Activated naive CD8-positive, alpha-beta T cell treated with anti-CD3 and anti-CD28 coated beads, Interleukin-2, amount 10 ng/mL, durations not matched to agents 7 days and 5 days (primary cell): ENCODE data around the gene GZMM. TPM values are rescaled to one million over a fixed set of nuclear protein-coding genes. Genes with fewer than 3 reads are reported as not detected.
"Not testable (repeated sequence)": the region's sequence is repeated elsewhere in the genome, so short reads cannot be mapped to it uniquely, and the experiment has no call there.

ENCODE experiments used
- ATAC-seq: fragments of 150-1000 bp; cut with Tn5 transposase; one replicate; pipeline ENCODE4 v1.10.0; 2021; ENCODE audit warnings: low read depth, moderate library complexity
- POLR2A ChIA-PET: fragments of 350-600 bp; sonication (Branson Sonifier 250); formaldehyde crosslinking; loops from one replicate; lab custom pipeline; 2021; ENCODE audit warnings: antibody characterized with exemption; lab: Charles Lee
- DNase-seq: peaks from one replicate; pipeline ENCODE4 v3.0.0; 2021
- H3K27ac Mint-ChIP-seq: one replicate; pipeline ENCODE4 v1.8.0; 2022; ENCODE audit warnings: mild to moderate bottlenecking, mixed read lengths
- H3K27me3 Mint-ChIP-seq: one replicate; pipeline ENCODE4 v1.8.0; 2022; ENCODE audit warnings: mild to moderate bottlenecking, moderate library complexity, mixed read lengths
- H3K36me3 Mint-ChIP-seq: one replicate; pipeline ENCODE4 v1.8.0; 2021; ENCODE audit warnings: mild to moderate bottlenecking, mixed read lengths
- H3K4me1 Mint-ChIP-seq: one replicate; pipeline ENCODE4 v1.8.0; 2021; ENCODE audit warnings: mixed read lengths
- H3K4me3 Mint-ChIP-seq: one replicate; pipeline ENCODE4 v1.8.0; 2022; ENCODE audit warnings: mild to moderate bottlenecking, moderate library complexity, mixed read lengths
- H3K9me3 Mint-ChIP-seq: one replicate; pipeline ENCODE4 v1.8.0; 2021; ENCODE audit warnings: mixed read lengths
- total RNA-seq, 2 experiments: library from RNA; stranded (reverse); gene quantifications; one replicate each; pipeline ENCODE4 v1.2.3, GENCODE V29; 2021

GZMM gene
- total RNA-seq, 2 experiments from 2014 or later = 81.5 to 84.5 TPM

DNA sequence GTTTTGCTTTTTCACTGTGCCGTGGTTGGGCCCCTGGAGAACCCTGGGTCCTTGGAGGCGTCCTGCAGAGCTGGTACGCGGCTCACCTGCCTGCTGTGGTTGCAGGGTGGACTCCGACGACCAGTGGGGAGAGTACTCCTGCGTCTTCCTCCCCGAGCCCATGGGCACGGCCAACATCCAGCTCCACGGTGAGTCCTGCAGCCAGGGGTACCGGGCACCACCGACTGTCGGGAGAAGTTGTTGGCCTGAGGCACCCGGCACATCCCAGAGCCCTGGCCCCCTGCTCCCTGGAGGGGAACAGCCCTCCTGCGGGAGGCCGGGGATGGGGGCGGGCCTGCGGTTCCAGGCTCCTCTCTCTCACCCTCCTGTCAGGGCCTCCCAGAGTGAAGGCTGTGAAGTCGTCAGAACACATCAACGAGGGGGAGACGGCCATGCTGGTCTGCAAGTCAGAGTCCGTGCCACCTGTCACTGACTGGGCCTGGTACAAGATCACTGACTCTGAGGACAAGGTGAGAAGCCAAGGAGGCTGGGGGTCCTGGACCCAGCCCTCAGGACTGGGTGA lies 36.5 kb downstream of the GZMM start:
- Mint-ChIP-seq H3K27ac (no peak overlapping the region), H3K9me3 (no peaks in the 10 kb centered on the region), H3K27me3 (no peaks in the 10 kb centered on the region), H3K36me3 (no peaks in the 10 kb centered on the region), H3K4me1 (peaks cover 4% of the 10 kb centered on the region), H3K4me3 (no peak overlapping the region)
- no peak for ATAC-seq
- POLR2A ChIA-PET = no interaction called here
- no peak for DNase-seq

- no peaks in the 10 kb centered on the region for H3K36me3 Mint-ChIP-seq
- no peaks in the 10 kb centered on the region for H3K9me3 Mint-ChIP-seq
- no peak for ATAC-seq
- POLR2A ChIA-PET = no interaction called here
- no peak for DNase-seq
- H3K27me3 Mint-ChIP-seq = no peaks in the 10 kb centered on the region
- H3K4me3 Mint-ChIP-seq = no peak overlapping the region
- H3K4me1 Mint-ChIP-seq = peaks cover 2% of the 10 kb centered on the region
- no peak overlapping the region for H3K27ac Mint-ChIP-seq
Observed at GRCh38 chr19:581399-582111, 37.7 kb downstream of the GZMM start.

DNA sequence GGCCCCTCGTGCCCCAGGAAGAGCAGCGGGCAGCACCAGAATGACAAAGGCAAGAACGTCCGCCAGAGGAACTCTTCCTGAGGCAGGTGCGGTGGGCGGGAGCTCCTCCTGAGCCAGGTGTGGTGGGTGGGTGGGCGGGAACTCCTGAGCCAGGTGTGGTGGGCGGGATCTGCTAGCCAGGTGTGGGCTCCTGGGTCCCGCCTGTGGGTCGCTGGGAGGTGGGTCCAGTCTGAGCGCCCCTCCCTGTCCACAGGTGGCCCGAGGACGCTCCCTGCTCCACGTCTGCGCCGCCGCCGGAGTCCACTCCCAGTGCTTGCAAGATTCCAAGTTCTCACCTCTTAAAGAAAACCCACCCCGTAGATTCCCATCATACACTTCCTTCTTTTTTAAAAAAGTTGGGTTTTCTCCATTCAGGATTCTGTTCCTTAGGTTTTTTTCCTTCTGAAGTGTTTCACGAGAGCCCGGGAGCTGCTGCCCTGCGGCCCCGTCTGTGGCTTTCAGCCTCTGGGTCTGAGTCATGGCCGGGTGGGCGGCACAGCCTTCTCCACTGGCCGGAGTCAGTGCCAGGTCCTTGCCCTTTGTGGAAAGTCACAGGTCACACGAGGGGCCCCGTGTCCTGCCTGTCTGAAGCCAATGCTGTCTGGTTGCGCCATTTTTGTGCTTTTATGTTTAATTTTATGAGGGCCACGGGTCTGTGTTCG lies 38.8 kb downstream of the GZMM start:
- Mint-ChIP-seq H3K27ac (no peak overlapping the region), H3K36me3 (no peaks in the 10 kb centered on the region), H3K27me3 (peaks cover under 1% of the 10 kb centered on the region), H3K9me3 (no peaks in the 10 kb centered on the region), H3K4me3 (no peak overlapping the region), H3K4me1 (no peaks in the 10 kb centered on the region)
- POLR2A ChIA-PET = no interaction called here
- ATAC-seq (no peak), DNase-seq (no peak)

GRCh38 chr19:583198-583967 lies 39.5 kb downstream of the GZMM start:
- Mint-ChIP-seq H3K4me3 (no peak overlapping the region), H3K4me1 (no peaks in the 10 kb centered on the region), H3K36me3 (no peaks in the 10 kb centered on the region), H3K27ac (no peak overlapping the region), H3K9me3 (no peaks in the 10 kb centered on the region), H3K27me3 (peaks cover 7% of the 10 kb centered on the region)
- DNase-seq (no peak), ATAC-seq (no peak)
- POLR2A ChIA-PET = interaction anchor here (1.1 kb wide), 1 partner anchor 52 kb away, joined by 3 read pairs; the partner anchor contains the start of gene CDC34

DNA sequence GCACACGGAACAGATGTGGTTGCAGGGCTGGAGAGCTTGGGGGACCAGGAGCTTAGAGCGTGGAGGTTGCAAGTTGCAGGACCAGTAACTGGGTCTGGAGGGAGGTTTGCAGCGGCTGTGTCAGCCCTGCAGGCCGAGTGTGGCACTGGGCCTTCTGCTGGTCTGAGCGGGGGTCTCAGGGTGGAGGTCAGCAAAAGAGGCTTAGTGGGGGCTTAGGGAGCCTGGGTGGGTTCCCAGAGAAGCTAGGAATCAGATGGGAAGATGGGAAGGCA lies 40.1 kb downstream of the GZMM start:
- Mint-ChIP-seq H3K9me3 (no peaks in the 10 kb centered on the region), H3K27ac (no peak overlapping the region), H3K27me3 (peaks cover 11% of the 10 kb centered on the region), H3K4me3 (no peak overlapping the region), H3K4me1 (no peaks in the 10 kb centered on the region), H3K36me3 (no peaks in the 10 kb centered on the region)
- DNase-seq (no peak), ATAC-seq (no peak)
- POLR2A ChIA-PET = interaction anchor here (1.0 to 1.1 kb wide), 3 partner anchors 50 to 77 kb away, joined by 3 to 5 read pairs (median 3); partner anchors contain the start of gene CDC34

- POLR2A ChIA-PET = interaction anchor here (0.5 to 1.1 kb wide), 4 partner anchors 50 to 416 kb away, joined by 3 to 5 read pairs (median 3); partner anchors contain the start of gene CDC34
- Mint-ChIP-seq H3K9me3 (no peaks in the 10 kb centered on the region), H3K4me3 (no peak overlapping the region), H3K27ac (no peak overlapping the region), H3K27me3 (peaks cover 13% of the 10 kb centered on the region), H3K4me1 (no peaks in the 10 kb centered on the region), H3K36me3 (no peaks in the 10 kb centered on the region)
- DNase-seq (peak; percentile 82), ATAC-seq (peak; percentile 64)
Observed at GRCh38 chr19:584240-585001, 40.6 kb downstream of the GZMM start.

DNA sequence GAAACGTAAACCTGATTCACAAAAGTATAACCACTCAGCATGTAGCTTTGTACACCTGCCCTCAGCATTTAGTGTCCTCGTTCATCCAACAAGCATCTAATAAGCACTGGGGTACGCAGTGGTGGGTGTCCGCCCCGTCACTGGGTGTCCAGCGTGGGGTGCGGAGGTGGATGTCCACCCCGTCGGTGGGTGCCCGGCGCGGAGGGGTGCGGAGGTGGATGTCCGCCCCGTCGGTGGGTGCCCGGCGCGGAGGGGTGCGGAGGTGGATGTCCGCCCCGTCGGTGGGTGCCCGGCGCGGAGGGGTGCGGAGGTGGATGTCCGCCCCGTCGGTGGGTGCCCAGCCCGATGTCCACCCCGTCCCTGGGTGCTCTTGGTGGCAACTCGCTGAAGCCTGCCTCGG lies 41.3 kb downstream of the GZMM start:
- H3K36me3 Mint-ChIP-seq, DNase-seq, H3K27ac Mint-ChIP-seq, H3K9me3 Mint-ChIP-seq, H3K4me1 Mint-ChIP-seq, H3K4me3 Mint-ChIP-seq, ATAC-seq: not testable (repeated sequence)
- peaks cover 13% of the 10 kb centered on the region for H3K27me3 Mint-ChIP-seq
- POLR2A ChIA-PET = interaction anchor here (0.5 to 1.1 kb wide), 2 partner anchors 76 to 416 kb away, joined by 3 read pairs; no protein-coding TSS in a partner anchor

DNA sequence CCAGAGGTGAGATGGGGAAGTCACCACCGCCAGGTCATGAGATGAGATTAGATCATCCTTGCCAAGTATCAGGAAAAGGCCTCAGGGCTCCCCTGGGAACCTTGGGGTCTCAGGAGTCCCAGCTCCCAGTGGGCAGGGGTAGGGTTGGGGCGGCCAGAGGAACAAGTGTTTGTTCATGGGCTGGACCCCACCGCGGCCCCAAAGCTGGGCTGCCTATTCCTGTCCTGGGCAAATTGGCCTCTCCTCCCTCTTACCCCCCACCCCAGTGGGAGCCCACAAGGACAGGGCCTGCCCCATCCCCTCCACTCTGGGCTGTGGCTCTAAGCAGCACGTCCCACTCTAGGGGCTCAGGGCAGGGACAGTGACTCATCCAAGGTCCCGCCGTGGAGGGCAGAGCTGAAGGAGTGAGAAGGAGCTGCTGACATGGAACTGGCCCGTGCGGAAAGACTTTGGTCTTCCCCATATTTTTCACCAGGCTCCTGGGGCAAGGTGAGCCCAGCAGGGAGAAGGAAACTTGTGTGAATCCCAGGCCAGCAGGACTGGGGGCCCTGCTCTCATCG lies 41.8 kb downstream of the GZMM start:
- peaks cover 13% of the 10 kb centered on the region for H3K27me3 Mint-ChIP-seq
- POLR2A ChIA-PET = no interaction called here
- DNase-seq = no peak
- no peak overlapping the region for H3K27ac Mint-ChIP-seq
- no peaks in the 10 kb centered on the region for H3K36me3 Mint-ChIP-seq
- H3K4me3 Mint-ChIP-seq = no peak overlapping the region
- H3K4me1 Mint-ChIP-seq = no peaks in the 10 kb centered on the region
- no peak for ATAC-seq
- H3K9me3 Mint-ChIP-seq = no peaks in the 10 kb centered on the region

DNA sequence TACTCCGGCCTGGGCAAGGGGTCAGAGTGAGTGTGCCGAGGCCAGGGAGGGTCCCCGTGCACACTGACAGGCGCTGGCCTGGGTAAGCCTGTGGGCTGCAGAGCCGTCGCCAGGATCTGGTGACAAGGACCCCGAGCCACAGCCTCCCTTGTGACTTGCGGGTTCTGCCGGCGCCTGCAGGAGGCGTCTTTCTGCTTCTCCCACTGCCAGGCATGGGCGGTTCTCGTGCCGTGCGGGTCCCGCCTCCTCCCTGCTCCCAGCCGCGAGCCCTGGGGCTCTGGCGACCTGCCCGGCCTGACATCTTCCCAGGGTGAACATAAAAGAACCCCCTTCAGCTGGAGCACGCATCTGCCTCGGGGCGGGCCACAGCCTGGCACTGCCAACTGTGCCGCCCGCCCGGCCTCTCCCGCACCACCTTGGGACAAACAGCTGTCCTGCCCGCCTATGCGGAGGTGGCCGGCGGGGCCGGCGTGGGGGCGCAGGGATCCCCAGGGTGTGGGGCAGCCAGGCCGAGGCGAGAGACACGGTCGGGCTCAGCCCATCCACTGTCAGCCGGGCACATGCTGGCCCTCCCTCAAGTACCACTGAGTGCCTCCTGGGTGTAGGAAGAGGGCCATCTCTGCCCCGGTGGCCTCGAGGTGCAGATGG lies 44.4 kb downstream of the GZMM start:
- ATAC-seq (peak; percentile 34), DNase-seq (peak; percentile 69)
- Mint-ChIP-seq H3K27ac (no peak overlapping the region), H3K36me3 (no peaks in the 10 kb centered on the region), H3K27me3 (peaks cover 21% of the 10 kb centered on the region), H3K4me3 (no peak overlapping the region), H3K4me1 (no peaks in the 10 kb centered on the region), H3K9me3 (no peaks in the 10 kb centered on the region)
- POLR2A ChIA-PET = no interaction called here

DNA sequence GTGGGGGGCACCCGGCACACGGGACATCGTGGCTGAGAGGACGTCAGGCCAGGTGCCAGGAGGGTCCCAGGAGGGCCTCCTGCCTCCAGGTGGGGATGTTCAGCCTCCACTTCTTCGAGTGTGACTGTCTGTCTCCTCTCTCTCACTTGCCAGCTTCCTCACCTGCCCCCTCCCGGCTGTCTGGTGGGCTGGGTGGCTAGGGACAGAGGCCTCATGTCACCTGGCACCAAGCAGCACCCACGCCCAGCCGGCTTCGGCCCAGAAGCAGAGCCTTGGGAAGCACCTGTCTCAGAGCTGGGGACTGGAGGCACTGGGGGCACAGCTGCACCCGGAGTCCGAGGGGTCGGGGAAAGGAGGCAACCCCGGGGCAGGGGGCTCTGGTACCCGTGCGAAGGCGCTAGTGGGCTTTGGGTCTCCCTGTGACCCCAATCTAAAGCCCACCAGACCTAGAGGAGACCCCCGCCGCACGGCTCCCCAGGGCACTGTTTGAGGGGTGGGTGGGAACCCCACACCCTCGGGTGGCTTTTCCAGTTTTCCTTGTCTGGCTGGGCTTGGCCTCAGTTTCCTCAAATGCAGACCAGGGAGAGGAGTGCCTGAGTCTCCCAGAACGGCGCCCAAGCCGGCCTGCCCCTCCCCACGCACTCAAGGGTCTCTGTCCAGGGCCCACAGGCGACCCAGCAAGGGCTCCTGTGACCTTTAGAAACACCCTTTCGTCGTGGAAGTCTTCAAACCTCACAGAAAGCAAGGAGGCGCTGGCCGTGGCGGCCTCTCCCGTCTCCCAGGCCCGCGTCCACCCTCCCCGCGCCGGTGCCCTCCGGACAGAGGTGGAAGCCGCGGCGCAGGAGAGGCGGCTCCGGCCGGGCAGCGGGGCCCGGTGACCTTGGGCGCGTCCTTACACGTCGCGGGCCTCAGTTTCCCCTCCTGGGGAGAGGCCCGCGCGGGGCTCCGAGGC lies 45.2 kb downstream of the GZMM start:
- no peaks in the 10 kb centered on the region for H3K9me3 Mint-ChIP-seq
- DNase-seq (no peak), ATAC-seq (no peak)
- POLR2A ChIA-PET = no interaction called here
- peaks cover 27% of the 10 kb centered on the region for H3K27me3 Mint-ChIP-seq
- no peak overlapping the region for H3K27ac Mint-ChIP-seq
- no peak overlapping the region for H3K4me3 Mint-ChIP-seq
- H3K36me3 Mint-ChIP-seq = no peaks in the 10 kb centered on the region
- H3K4me1 Mint-ChIP-seq = no peaks in the 10 kb centered on the region

DNA sequence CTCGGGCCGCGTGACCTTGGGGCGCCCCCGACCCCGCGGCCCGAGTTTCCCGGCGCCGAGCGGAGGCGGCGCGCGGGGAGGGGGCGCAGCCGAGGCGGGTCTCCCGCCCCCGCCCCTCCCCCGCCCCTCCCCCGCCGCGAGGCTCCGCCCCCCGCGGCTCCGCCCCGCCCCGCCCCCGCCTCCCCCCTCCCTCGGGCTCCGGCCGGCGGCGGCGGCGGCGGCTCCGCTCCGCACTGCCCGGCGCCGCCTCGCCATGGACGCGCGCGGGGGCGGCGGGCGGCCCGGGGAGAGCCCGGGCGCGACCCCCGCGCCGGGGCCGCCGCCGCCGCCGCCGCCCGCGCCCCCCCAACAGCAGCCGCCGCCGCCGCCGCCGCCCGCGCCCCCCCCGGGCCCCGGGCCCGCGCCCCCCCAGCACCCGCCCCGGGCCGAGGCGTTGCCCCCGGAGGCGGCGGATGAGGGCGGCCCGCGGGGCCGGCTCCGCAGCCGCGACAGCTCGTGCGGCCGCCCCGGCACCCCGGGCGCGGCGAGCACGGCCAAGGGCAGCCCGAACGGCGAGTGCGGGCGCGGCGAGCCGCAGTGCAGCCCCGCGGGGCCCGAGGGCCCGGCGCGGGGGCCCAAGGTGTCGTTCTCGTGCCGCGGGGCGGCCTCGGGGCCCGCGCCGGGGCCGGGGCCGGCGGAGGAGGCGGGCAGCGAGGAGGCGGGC lies 46.0 kb downstream of the GZMM start, which contains the start of gene HCN2:
Gene HCN2, plus strand, starts transcription at position 189 of the 703 bp plus-strand sequence. Its CDS starts 65 bp downstream, at position 254.
- no peaks in the 10 kb centered on the region for H3K36me3 Mint-ChIP-seq
- no peak within 1 kb of the TSS for H3K27ac Mint-ChIP-seq
- POLR2A ChIA-PET = no interaction called here
- ATAC-seq = no peak
- peaks cover 27% of the 10 kb centered on the region for H3K27me3 Mint-ChIP-seq
- H3K9me3 Mint-ChIP-seq = no peaks in the 10 kb centered on the region
- no peaks in the 10 kb centered on the region for H3K4me1 Mint-ChIP-seq
- H3K4me3 Mint-ChIP-seq = no peak within 1 kb of the TSS
- no peak for DNase-seq
